Epithelial cell of proximal tubule (primary cell): ENCODE data around the gene CCN6. TPM values are rescaled to one million over a fixed set of nuclear protein-coding genes. Genes with fewer than 3 reads are reported as not detected.
"Not testable (repeated sequence)": the region's sequence is repeated elsewhere in the genome, so short reads cannot be mapped to it uniquely, and the experiment has no call there.

Source experiments
- DNase-seq: peaks from one replicate; pipeline ENCODE4 v3.0.0-alpha.2; 2011; ENCODE audit warnings: low read depth
- H3K4me3 ChIP-seq: 2 replicates; pipeline ENCODE4 v1.5.1; 2011; ENCODE audit warnings: low read depth, mild to moderate bottlenecking, low read length
- CTCF ChIP-seq: conservative IDR thresholded peaks from 2 replicates; pipeline ENCODE4 v1.5.1; 2012; ENCODE audit warnings: low read depth, mild to moderate bottlenecking, low read length
- total RNA-seq: library from RNA; depleted of rRNA; stranded (reverse); fragments of >200 nt; gene quantifications from 2 replicates; pipeline ENCODE4 v1.2.3, GENCODE V29; 2015

The CCN6 gene
- total RNA-seq, 1 donor from 2014 or later = 1.4 TPM

GRCh38 chr6:112041535-112041934 is 12.4 kb upstream of the CCN6 start:
- no peak for DNase-seq
- TF ChIP-seq CTCF = no peak
- H3K4me3 ChIP-seq = no peak overlapping the region

- no peak for DNase-seq
- peak overlapping the region; percentile 72 for H3K4me3 ChIP-seq
- TF ChIP-seq CTCF = peak; percentile 98
Measured at GRCh38 chr6:112043032-112044007, 10.6 kb upstream of the CCN6 start.

GRCh38 chr6:112044196-112044595 is 9.7 kb upstream of the CCN6 start:
- H3K4me3 ChIP-seq = no peak overlapping the region
- no peak for TF ChIP-seq CTCF
- no peak for DNase-seq

- DNase-seq = no peak
- H3K4me3 ChIP-seq = no peak overlapping the region
- peak; percentile 1 for TF ChIP-seq CTCF
Measured at GRCh38 chr6:112044856-112045255, 9.0 kb upstream of the CCN6 start.

- not testable (repeated sequence) for DNase-seq, H3K4me3 ChIP-seq
Measured at GRCh38 chr6:112047523-112047922, 6.4 kb upstream of the CCN6 start.

GRCh38 chr6:112049026-112049799 is 4.7 kb upstream of the CCN6 start:
- no peak for TF ChIP-seq CTCF
- H3K4me3 ChIP-seq = no peak overlapping the region
- peak; percentile 82 for DNase-seq

GRCh38 chr6:112049996-112050395 is 3.9 kb upstream of the CCN6 start:
- DNase-seq = no peak
- TF ChIP-seq CTCF = no peak
- no peak overlapping the region for H3K4me3 ChIP-seq
